Measurements from ENCODE around the gene MAGEB2.

Gene MAGEB2

GRCh38 chrX:30217465-30217864 lies 2.1 kb downstream of the MAGEB2 start:
- TF ChIP-seq ZFX (IDR thresholded peaks at IDR 0.05) (no peak), CTCF (conservative IDR thresholded peaks at IDR 0.05) (no peak)
- no peak overlapping the region for H3K27ac ChIP-seq

- no peak overlapping the region for H3K27ac ChIP-seq
- TF ChIP-seq CTCF (conservative IDR thresholded peaks at IDR 0.05) (no peak), ZFX (IDR thresholded peaks at IDR 0.05) (no peak)
Measured at GRCh38 chrX:30219372-30219771, 4.0 kb downstream of the MAGEB2 start.

GRCh38 chrX:30220661-30221060 lies 5.3 kb downstream of the MAGEB2 start:
- H3K27ac ChIP-seq = no peak overlapping the region
- TF ChIP-seq CTCF (conservative IDR thresholded peaks at IDR 0.05) = no peak
- no peak for TF ChIP-seq ZFX (IDR thresholded peaks at IDR 0.05)

GRCh38 chrX:30224536-30224935 lies 9.2 kb downstream of the MAGEB2 start:
- TF ChIP-seq CTCF (conservative IDR thresholded peaks at IDR 0.05) = no peak
- TF ChIP-seq ZFX (IDR thresholded peaks at IDR 0.05) = no peak
- no peak overlapping the region for H3K27ac ChIP-seq

- no peak overlapping the region for H3K27ac ChIP-seq
- TF ChIP-seq ZFX (IDR thresholded peaks at IDR 0.05) (no peak), CTCF (conservative IDR thresholded peaks at IDR 0.05) (no peak)
Measured at GRCh38 chrX:30228526-30228925, 13.2 kb downstream of the MAGEB2 start.

- TF ChIP-seq CTCF (conservative IDR thresholded peaks at IDR 0.05) (no peak), ZFX (IDR thresholded peaks at IDR 0.05) (no peak)
- H3K27ac ChIP-seq = no peak within 1 kb of the TSS
Measured at GRCh38 chrX:30230395-30230794, 15.0 kb downstream of the MAGEB2 start, which contains the start of gene MAGEB3. TSS of gene MAGEB3 (plus strand) at chrX:30230657. CDS start at chrX:30235925, 5,268 bp downstream.

GRCh38 chrX:30241724-30242415 lies 26.5 kb downstream of the MAGEB2 start, which contains the start of gene MAGEB4:
TSS of gene MAGEB4 (plus strand) at chrX:30242000. CDS start at chrX:30242136, 136 bp downstream.
- TF ChIP-seq CTCF (conservative IDR thresholded peaks at IDR 0.05) (no peak), ZFX (IDR thresholded peaks at IDR 0.05) (no peak)
- H3K27ac ChIP-seq = no peak within 1 kb of the TSS
